GM18505 (cell line): ENCODE data around the gene BMPR1A.
"Not testable (repeated sequence)": the region's sequence is repeated elsewhere in the genome, so short reads cannot be mapped to it uniquely, and the experiment has no call there.

Experiments used
- ATAC-seq: cut with Tn5 transposase; IDR thresholded peaks from one replicate; pipeline ENCODE4 v1.9.1; 2021; ENCODE audit not compliant: unreplicated experiment
- POLR2A ChIP-seq: IDR thresholded peaks from 4 replicates; pipeline ENCODE4 v1.6.1; 2011; ENCODE audit warnings: borderline replicate concordance; ENCODE audit not compliant: insufficient read depth, insufficient read length; ENCODE audit errors: extremely low read depth

BMPR1A gene

DNA sequence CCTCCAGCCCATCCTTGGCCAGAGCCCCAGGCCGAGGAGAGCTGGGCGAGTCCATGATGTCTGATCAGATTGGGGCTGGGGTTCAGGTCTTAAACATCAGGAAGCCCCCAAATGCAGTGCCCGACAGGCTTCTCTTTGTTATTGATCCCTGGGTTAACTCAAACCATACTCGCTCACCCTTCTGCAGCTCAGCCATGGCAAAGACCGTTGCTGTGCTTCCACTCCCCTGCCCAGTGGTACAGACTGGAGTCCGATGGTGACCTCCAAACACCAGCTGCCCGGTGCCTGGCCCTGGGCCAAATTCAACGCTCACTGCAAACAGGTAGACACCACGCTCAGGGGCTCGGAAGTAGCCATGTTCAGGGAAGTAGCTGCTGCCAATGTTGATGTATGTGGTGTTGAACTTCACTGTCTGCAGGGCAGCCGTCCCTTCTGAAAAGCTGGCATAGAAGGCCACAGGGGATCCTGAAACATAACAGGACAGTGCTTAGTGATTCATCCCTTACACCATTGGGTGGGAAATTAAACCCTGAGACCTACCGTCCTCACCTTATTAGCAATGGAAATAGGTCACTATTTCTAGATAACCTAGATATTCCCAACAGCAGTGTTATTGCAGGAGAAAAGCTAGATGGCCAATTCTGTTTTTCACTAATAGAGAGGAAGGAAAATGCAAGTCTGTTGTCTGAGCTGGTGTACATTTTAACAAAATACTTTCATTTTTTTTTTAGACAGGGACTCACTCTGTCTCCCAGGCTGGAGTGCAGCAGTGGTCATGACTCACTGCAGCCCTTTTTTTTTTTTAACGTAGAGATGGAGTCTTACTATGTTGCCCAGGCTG lies 180.5 kb downstream of the BMPR1A start:
- no peak for ATAC-seq

DNA sequence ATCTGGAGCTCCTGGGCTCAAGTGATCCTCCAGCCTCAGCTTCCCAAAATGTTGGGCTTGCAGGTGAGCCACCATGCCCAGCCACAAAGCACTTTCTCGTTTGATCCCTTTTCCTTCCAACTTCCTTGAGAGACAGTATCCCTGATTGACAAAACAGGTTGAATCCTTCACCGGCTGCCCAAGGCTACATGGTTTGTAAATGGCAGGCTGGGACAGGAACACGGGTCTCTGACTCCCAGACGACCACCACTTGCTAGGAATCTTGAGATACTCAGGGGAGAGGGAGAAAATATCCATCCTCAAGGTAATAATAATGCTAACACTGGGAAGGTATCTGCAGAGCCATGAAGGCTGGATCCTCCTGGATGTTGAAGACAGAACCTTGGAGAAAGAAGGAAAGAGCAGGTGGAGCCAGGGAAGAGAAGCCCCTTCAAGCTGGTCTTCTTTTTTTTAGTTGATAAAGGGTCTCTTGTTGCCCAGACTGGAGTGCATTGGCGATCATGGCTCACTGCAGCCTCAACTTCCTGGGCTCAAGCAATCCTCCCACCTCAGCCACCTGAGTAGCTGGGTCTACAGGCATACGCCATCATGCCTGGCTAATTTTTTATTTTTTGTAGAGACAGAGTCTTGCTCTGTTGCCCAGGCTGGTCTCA lies 181.2 kb downstream of the BMPR1A start:
- no peak for ATAC-seq
- no peak for TF ChIP-seq POLR2A

More for the DNA sequence above, 180.5 kb downstream of the BMPR1A start:
- no peak for TF ChIP-seq POLR2A

DNA sequence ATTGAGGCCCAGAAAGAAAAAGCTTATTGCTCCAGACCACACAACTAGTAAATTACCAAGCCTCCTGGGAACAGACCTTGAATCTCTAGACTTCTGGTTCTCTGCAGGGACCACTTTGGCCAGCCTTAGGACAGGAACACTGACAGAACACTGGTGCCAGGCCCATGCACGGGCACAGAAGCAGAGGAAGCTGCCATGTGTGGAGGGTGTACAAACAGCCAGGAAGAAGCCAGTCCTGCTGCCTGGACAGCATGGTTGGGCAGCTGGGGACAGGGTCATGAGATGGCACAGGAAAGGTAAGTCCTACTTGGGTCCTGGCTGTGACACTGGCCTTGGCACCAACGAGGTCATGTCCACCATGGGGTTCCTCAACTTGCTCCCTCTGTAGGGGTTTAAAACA lies 181.8 kb downstream of the BMPR1A start:
- TF ChIP-seq POLR2A = no peak
- no peak for ATAC-seq

DNA sequence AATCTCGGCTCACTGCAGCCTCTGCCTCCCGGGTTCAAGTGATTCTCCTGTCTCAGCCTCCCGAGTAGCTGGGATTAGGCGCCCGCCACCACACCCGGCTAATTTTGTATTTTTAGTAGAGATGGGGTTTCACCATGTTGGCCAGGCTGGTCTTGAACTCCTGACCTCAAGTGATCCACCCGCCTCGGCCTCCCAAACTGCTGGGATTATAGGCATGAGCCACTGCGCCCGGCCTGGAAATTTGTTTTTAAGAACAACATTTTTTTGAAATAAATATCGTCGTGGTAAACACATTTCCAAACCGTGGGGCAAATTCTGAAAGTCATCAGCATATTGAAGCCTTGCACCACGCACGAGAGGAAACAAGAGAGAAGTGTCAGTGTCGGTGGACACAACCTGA lies 183.7 kb downstream of the BMPR1A start:
- not testable (repeated sequence) for ATAC-seq

DNA sequence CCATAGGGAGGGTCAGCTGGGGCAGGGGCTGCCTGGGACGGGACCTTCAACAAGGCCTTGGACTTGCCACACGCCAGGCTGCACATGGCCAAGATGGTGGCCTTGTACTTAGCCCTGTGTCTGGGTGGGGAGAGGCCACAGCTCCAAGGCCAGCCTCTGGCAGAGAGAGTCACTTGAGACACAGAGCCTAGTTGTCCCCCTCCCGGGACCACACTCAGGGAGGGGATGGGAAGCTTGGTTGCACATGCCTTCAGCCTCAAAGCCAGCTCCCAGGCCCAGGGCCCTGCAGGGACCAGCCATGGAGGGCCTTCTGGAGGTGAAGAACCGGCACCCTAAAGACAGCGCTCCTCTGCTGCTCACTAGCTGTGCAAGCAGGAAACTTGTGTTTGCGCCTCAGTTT lies 184.3 kb downstream of the BMPR1A start:
- no peak for ATAC-seq
- TF ChIP-seq POLR2A = no peak

DNA sequence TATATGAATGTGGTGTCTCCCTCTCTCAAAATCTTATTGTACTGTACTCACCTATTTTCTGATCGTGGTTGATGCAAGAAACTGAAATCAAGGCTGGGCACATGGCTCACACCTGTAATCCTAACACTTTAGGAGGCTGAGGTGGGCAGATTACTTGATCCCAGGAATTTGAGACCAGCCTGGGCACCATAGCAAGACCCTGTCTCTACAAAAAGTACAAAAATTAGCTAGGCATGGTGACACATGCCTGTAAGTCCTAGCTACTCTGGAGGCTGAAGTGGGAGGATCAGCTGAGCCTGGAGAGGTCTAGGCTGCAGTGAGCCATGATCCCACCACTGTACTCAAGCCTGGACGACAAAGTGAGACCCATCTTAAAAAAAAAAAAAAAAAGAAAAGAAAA lies 185.0 kb downstream of the BMPR1A start:
- ATAC-seq = no peak
- no peak for TF ChIP-seq POLR2A

DNA sequence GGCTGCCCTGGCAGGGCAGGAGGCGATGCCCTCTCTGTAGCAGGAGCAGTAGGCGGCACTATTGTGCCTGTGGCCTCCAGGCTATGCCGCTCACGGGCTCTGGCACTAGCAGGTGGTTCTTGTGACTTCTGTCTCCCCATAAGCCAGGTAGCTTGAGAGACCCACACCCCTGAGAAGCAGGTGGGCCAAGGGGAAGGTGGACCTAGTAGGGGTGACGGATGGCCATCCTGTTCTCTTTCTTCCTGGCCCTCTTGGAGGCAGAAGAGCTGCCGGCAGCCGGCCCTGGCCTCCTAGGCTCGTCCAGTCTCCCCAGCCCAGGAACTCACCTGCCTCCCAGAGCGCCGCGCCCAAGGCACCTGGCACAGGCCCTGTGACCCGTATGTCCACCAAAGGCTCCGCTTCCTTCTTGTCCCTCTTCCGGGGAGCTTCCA lies 185.6 kb downstream of the BMPR1A start:
- no peak for TF ChIP-seq POLR2A
- no peak for ATAC-seq

DNA sequence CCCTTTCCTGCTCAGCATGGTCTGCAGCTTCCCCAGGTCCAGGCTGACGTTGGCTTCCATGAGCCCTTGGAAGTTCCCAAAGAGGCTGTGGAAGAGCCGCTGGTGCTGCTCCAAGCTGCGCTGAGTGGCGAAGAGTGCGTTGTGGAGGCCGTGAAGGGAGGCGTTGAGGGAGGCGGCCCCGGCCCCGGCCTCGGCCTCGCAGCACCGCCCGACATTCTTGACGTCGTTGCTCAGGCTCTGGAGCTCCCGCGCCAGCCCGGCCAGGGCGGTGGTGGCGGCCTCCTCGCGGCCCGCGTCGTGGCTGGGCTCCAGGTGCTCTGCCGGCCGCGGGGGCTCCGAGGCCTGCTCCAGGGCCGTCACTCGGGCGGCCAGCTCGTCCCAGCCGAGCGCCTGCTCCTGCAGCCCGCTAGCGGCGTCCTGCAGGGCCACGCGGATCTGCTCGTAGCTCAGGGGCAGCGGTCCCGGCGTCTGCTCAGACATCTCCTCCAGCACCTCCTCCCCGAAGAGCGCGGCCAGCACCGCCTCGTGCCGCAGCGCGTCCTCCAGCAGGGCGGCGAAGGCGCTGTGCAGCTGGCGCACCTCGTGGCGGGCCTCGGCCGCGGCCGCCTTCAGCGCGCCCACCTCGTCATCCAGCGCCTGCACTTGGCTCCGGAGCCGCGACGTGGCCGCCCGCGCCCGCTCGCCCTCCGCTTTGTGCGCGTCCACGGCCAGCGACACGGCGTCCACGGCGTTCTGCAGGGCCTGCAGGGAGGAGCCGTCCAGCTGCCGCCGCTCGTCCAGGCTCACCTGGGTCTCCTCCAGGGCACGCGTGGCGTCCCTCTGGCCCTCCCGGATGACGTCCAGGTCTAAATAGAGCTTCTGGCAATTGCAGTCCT lies 186.3 kb downstream of the BMPR1A start:
- no peak for ATAC-seq
- no peak for TF ChIP-seq POLR2A

DNA sequence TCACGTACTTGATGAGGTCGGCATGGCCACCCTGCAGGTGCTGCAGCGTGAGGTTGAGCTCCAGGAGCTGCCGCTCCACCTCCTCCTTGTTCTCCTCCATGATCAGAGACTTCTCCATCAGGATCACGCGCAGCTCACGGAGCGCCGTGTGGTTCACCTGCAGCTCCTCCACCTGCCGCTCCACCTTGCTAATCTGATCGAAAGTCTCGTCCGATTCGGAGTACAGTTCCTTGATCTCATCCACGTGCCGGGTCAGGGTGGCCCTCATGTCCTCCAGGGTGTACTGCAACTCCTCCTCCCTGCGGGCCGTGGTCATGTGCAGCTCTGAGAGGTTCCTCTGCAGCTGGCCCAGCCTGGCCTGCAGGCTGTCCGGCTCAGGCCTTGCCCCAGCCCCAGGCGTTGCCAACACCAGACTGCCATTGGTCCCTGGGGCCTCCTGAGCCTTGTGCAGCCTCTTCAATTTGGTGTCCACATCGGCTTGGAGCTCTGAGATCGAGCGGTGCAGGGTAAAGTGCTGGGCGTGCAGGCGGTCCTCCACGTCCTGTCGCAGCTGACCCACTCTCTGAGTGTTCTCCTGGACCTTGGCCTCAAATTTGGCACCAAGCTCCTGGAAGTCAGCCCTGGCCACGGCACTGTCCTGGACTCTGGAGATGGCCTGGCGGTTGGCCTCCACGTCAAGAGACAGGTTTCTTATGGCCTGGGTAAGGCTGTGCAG lies 187.1 kb downstream of the BMPR1A start:
- TF ChIP-seq POLR2A = no peak
- no peak for ATAC-seq

DNA sequence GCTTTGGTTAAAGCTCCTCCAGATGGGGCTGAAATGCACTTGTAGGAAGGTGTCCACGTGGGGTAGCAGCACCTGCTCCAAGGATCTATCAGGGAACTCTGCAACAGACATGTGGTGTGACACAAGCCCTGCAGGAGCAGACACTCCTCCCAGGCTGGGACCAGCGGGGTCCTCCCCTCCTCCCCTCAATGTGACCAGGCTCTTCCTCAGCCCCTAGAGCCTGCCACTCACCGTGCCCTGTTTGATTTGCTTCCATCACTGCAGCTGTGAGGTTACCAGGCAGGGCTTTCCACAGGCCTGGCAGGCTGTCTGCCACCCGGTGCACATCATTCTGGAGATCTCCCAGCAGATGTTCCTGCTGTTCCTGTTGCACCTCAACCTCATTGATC lies 187.6 kb downstream of the BMPR1A start:
- no peak for TF ChIP-seq POLR2A
- no peak for ATAC-seq

DNA sequence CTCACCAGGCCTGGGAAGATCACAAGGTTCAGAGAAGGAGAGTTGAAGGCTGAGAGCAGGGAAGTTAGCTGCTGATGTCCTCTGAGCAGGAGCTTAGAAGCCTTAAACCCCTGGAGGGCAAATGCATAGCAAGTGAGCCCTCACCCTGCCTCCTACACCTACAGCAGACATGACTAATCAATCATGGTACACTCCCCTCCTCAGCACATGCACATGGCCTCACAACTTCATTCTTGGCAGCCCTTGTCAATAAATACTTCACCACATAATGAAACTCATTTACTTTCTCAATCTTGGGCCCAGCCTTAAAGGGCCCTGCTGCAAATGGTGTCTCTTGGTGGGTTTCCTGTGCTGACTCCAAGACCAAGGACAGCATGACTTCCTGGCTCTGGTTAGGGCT lies 188.1 kb downstream of the BMPR1A start:
- TF ChIP-seq POLR2A = no peak
- ATAC-seq = no peak

DNA sequence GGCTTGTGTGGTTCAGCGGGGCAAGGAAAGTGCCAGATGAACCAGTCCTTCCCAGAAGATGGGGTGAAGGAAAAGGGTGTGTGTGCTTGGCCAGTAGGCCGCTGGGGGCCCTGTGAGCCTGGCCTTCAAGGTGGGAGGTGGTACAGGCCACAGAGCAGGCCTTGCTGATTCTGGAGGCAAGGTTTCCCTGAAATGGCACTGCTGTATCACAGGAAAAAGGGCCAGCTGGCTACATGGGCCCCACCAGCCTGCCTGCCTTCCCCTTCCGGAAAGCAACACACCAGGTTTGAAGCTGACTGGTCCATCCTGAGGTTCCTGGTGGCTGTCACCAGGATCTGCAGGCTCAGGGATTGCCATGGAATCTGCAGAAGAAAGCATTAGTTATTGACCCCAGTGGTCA lies 188.5 kb downstream of the BMPR1A start:
- ATAC-seq = no peak
- TF ChIP-seq POLR2A = no peak
